Stomach (tissue), 4 donors: ENCODE data around the gene PSTPIP1.

Source experiments
- CTCF ChIP-seq, 7 experiments: fragments of 450-650 bp in 4 of 7; fragments of 200-600 bp in 3 of 7; sonication (generic) in 3 of 7; IDR thresholded peaks; one replicate each; pipeline ENCODE4 v1.5.1; 2016 to 2019; ENCODE audit warnings: antibody characterized with exemption in 7 of 7, control low read depth in 2 of 7, mild to moderate bottlenecking in 1 of 7
- POLR2A ChIP-seq, 4 donors: fragments of 450-650 bp; IDR thresholded peaks; one replicate each; pipeline ENCODE4 v1.6.1; 2016; ENCODE audit warnings: antibody characterized with exemption in 4 of 4, control low read depth in 2 of 4, mild to moderate bottlenecking in 1 of 4, moderate library complexity in 1 of 4
- POLR2AphosphoS5 ChIP-seq, 3 donors: sonication (generic); formaldehyde crosslinking; IDR thresholded peaks; one replicate each; pipeline ENCODE4 v1.6.1; 2016; ENCODE audit warnings: antibody characterized with exemption in 3 of 3

- TF ChIP-seq POLR2A (IDR thresholded peaks at IDR 0.05): no peak
- TF ChIP-seq CTCF (IDR thresholded peaks at IDR 0.05): no peak
- TF ChIP-seq POLR2AphosphoS5 (IDR thresholded peaks at IDR 0.05): no peak
These were observed 8.3 kb downstream of the PSTPIP1 start for GRCh38 chr15:77002954-77003912.
